ENCODE results near the gene BCL11A. TPM values are rescaled to one million over a fixed set of nuclear protein-coding genes. Genes with fewer than 3 reads are reported as not detected.
A peak's percentile ranks its signal among the peaks of the same experiment; 100 is the strongest.

The BCL11A gene
- total RNA-seq (1 to 10 TPM; 2.3 to 3.3 TPM), total RNA-seq (0 to 13.5 (median 1.3) reads per million in 172 experiments)
- polyA plus RNA-seq (2013, experiment 1 of 2): 3.8 TPM
- 3.1 TPM for polyA plus RNA-seq (2013, experiment 2 of 2)

- CTCF ChIA-PET: no interaction called here
These were observed at the start of gene BCL11A for GRCh38 chr2:60553495-60554073. Gene BCL11A (minus strand): TSS chr2:60553654. CDS start chr2:60553270, 384 bp downstream.

GRCh38 chr2:60602828-60603532 is 49.5 kb upstream of the BCL11A start:
- H3K4me1 Mint-ChIP-seq (ENCODE audit: low read depth): no peaks in the 10 kb centered on the region
- no peak overlapping the region for H3K4me3 ChIP-seq (ENCODE audit: low read length)
- H3K4me3 Mint-ChIP-seq: no peak overlapping the region
- H3K27me3 ChIP-seq (ENCODE audit: control insufficient read depth in 1 of 2, insufficient read depth in 2 of 2, low read length in 2 of 2): peaks cover 0 to 5% of the 10 kb centered on the region in 2 experiments
- H3K27me3 Mint-ChIP-seq: peaks cover 24% of the 10 kb centered on the region
- no peaks in the 10 kb centered on the region for H3K4me1 ChIP-seq (ENCODE audit: insufficient read depth, low read length)
- H3K27ac Mint-ChIP-seq: no peak overlapping the region
- CTCF ChIA-PET: no interaction called here
- H3K36me3 ChIP-seq (ENCODE audit: insufficient read depth, low read length): no peaks in the 10 kb centered on the region
- no peak for DNase-seq
- no peak overlapping the region for H3K27ac ChIP-seq (ENCODE audit: low read depth in 1 of 2, low read length in 2 of 2)
- H3K9me3 Mint-ChIP-seq: peaks cover 4% of the 10 kb centered on the region
- H3K9me3 ChIP-seq (ENCODE audit: control insufficient read depth in 1 of 2, insufficient read depth in 1 of 2, low read length in 2 of 2): peaks cover 0 to 6% of the 10 kb centered on the region in 2 experiments
- POLR2A ChIA-PET: no interaction called here
- intact Hi-C loops (cut with DNase I, micrococcal nuclease): no loop called here
- no peak for ATAC-seq (ENCODE audit: poor library complexity)
- no peak for TF ChIP-seq CTCF (IDR thresholded peaks at IDR 0.05)
- H3K36me3 Mint-ChIP-seq (ENCODE audit: low read depth): no peaks in the 10 kb centered on the region

More at GRCh38 chr2:60553495-60554073, at the start of gene BCL11A:
- DNase-seq (peak in 2 of 14 experiments; percentile 50 to 54), ATAC-seq (ENCODE audit: poor library complexity) (no peak)
- POLR2A ChIA-PET: no interaction called here
- H3K4me3 ChIP-seq (ENCODE audit: low read length): peak within 1 kb of the TSS; percentile 81
- H3K27ac ChIP-seq (ENCODE audit: low read depth in 1 of 2, low read length in 2 of 2): no peak within 1 kb of the TSS
- H3K4me3 Mint-ChIP-seq: peak within 1 kb of the TSS; percentile 92
- no peaks in the 10 kb centered on the region for H3K9me3 Mint-ChIP-seq
- peak within 1 kb of the TSS; percentile 42 for H3K27ac Mint-ChIP-seq
- H3K4me1 Mint-ChIP-seq (ENCODE audit: low read depth): peaks cover 51% of the 10 kb centered on the region
- peaks cover 8% of the 10 kb centered on the region for H3K36me3 Mint-ChIP-seq (ENCODE audit: low read depth)
- H3K9me3 ChIP-seq (ENCODE audit: control insufficient read depth in 1 of 2, insufficient read depth in 1 of 2, low read length in 2 of 2): peaks cover 0 to 36% of the 10 kb centered on the region in 2 experiments
- H3K27me3 ChIP-seq (ENCODE audit: control insufficient read depth in 1 of 2, insufficient read depth in 2 of 2, low read length in 2 of 2): peaks cover 69 to 80% of the 10 kb centered on the region in 2 experiments
- no peaks in the 10 kb centered on the region for H3K36me3 ChIP-seq (ENCODE audit: insufficient read depth, low read length)
- peaks cover 71% of the 10 kb centered on the region for H3K27me3 Mint-ChIP-seq
- peaks cover 80% of the 10 kb centered on the region for H3K4me1 ChIP-seq (ENCODE audit: insufficient read depth, low read length)
- no peak for TF ChIP-seq CTCF (IDR thresholded peaks at IDR 0.05)
- intact Hi-C loops (cut with DNase I, micrococcal nuclease): loop anchor here (5.0 to 10.0 kb wide), 4 partner anchors 291 to 1529 kb away; no protein-coding TSS in a partner anchor

GRCh38 chr2:60602388-60602787 is 48.9 kb upstream of the BCL11A start:
- no peak for ATAC-seq (ENCODE audit: poor library complexity)
- Mint-ChIP-seq H3K9me3 (peaks cover 4% of the 10 kb centered on the region), H3K27ac (no peak overlapping the region), H3K4me1 (ENCODE audit: low read depth) (no peaks in the 10 kb centered on the region), H3K36me3 (ENCODE audit: low read depth) (no peaks in the 10 kb centered on the region), H3K27me3 (peaks cover 29% of the 10 kb centered on the region), H3K4me3 (no peak overlapping the region)
- ChIA-PET POLR2A (no interaction called here), CTCF (no interaction called here)
- Histone ChIP-seq H3K9me3 (ENCODE audit: control insufficient read depth in 1 of 2, insufficient read depth in 1 of 2, low read length in 2 of 2) (peaks cover 0 to 6% of the 10 kb centered on the region in 2 experiments), H3K4me3 (ENCODE audit: low read length) (no peak overlapping the region), H3K27me3 (ENCODE audit: control insufficient read depth in 1 of 2, insufficient read depth in 2 of 2, low read length in 2 of 2) (peaks cover 0 to 7% of the 10 kb centered on the region in 2 experiments), H3K36me3 (ENCODE audit: insufficient read depth, low read length) (no peaks in the 10 kb centered on the region), H3K4me1 (ENCODE audit: insufficient read depth, low read length) (no peaks in the 10 kb centered on the region), H3K27ac (ENCODE audit: low read depth in 1 of 2, low read length in 2 of 2) (no peak overlapping the region)
- no peak for TF ChIP-seq CTCF (IDR thresholded peaks at IDR 0.05)
- no peak for DNase-seq
- intact Hi-C loops (cut with DNase I, micrococcal nuclease): no loop called here

All from CD4-positive, alpha-beta T cell (primary cell).